CMK (cell line): ENCODE data around the gene N4BP2.
A peak's percentile ranks its signal among the peaks of the same experiment; 100 is the strongest.
"Not testable (repeated sequence)": the region's sequence is repeated elsewhere in the genome, so short reads cannot be mapped to it uniquely, and the experiment has no call there.

Experiments
- DNase-seq: peaks from one replicate; pipeline ENCODE4 v3.0.0-alpha.2; 2010; ENCODE audit warnings: low read depth

Gene N4BP2

GRCh38 chr4:40087799-40088366 is 31.2 kb downstream of the N4BP2 start:
- DNase-seq = no peak

GRCh38 chr4:40093400-40093799 is 36.8 kb downstream of the N4BP2 start:
- not testable (repeated sequence) for DNase-seq

GRCh38 chr4:40099010-40099409 is 42.4 kb downstream of the N4BP2 start:
- DNase-seq = no peak

- DNase-seq = not testable (repeated sequence)
Observed at GRCh38 chr4:40107150-40107549, 50.5 kb downstream of the N4BP2 start.

GRCh38 chr4:40112027-40112792 is 55.6 kb downstream of the N4BP2 start:
- DNase-seq = no peak

GRCh38 chr4:40114206-40114605 is 57.6 kb downstream of the N4BP2 start:
- no peak for DNase-seq

- DNase-seq = no peak
Observed at GRCh38 chr4:40118861-40119260, 62.2 kb downstream of the N4BP2 start.

- no peak for DNase-seq
Observed at GRCh38 chr4:40119344-40119743, 62.7 kb downstream of the N4BP2 start.

GRCh38 chr4:40121515-40121914 is 64.9 kb downstream of the N4BP2 start:
- no peak for DNase-seq

- no peak for DNase-seq
Observed at GRCh38 chr4:40122941-40123340, 66.3 kb downstream of the N4BP2 start.

GRCh38 chr4:40124690-40125089 is 68.0 kb downstream of the N4BP2 start:
- DNase-seq = no peak

GRCh38 chr4:40130401-40131036 is 73.9 kb downstream of the N4BP2 start:
- no peak for DNase-seq

GRCh38 chr4:40132816-40133215 is 76.2 kb downstream of the N4BP2 start:
- no peak for DNase-seq

GRCh38 chr4:40134206-40134917 is 77.7 kb downstream of the N4BP2 start:
- no peak for DNase-seq

- not testable (repeated sequence) for DNase-seq
Observed at GRCh38 chr4:40136202-40136601, 79.6 kb downstream of the N4BP2 start.

GRCh38 chr4:40140196-40140595 is 83.5 kb downstream of the N4BP2 start:
- no peak for DNase-seq

GRCh38 chr4:40140597-40140996 is 83.9 kb downstream of the N4BP2 start:
- not testable (repeated sequence) for DNase-seq

- DNase-seq = no peak
Observed at GRCh38 chr4:40143926-40144508, 87.4 kb downstream of the N4BP2 start.

GRCh38 chr4:40144716-40145115 is 88.1 kb downstream of the N4BP2 start:
- no peak for DNase-seq

GRCh38 chr4:40147490-40147889 is 90.8 kb downstream of the N4BP2 start:
- DNase-seq = not testable (repeated sequence)

GRCh38 chr4:40149960-40150385 is 93.3 kb downstream of the N4BP2 start:
- peak; percentile 49 for DNase-seq

GRCh38 chr4:40150932-40151331 is 94.3 kb downstream of the N4BP2 start:
- DNase-seq = no peak
